Gastroesophageal sphincter (tissue), 3 donors: ENCODE results near the gene CUX1.

Source experiments
- CTCF ChIP-seq, 4 experiments: fragments of 200-600 bp in 2 of 4; fragments of 450-650 bp in 2 of 4; sonication (generic) in 1 of 4; IDR thresholded peaks; one replicate each; pipeline ENCODE4 v1.5.1; 2017 to 2019; ENCODE audit warnings: antibody characterized with exemption in 4 of 4, mild to moderate bottlenecking in 2 of 4, moderate library complexity in 2 of 4
- EP300 ChIP-seq: sonication (generic); formaldehyde crosslinking; IDR thresholded peaks from one replicate; pipeline ENCODE4 v1.6.1; 2017; ENCODE audit warnings: antibody characterized with exemption, mild to moderate bottlenecking

GRCh38 chr7:102030696-102031095, 213.3 kb downstream of the CUX1 start:
- TF ChIP-seq CTCF (IDR thresholded peaks at IDR 0.05) = no peak
- no peak for TF ChIP-seq EP300
